Lung microvascular endothelial cell (primary cell): ENCODE data around the gene MRGPRE. TPM values are rescaled to one million over a fixed set of nuclear protein-coding genes. Genes with fewer than 3 reads are reported as not detected.

Source experiments
- DNase-seq, 2 donors: peaks; one replicate each; pipeline versions ENCODE4 v3.0.0 to v3.0.0-alpha.2; 2010; ENCODE audit warnings: low read depth in 2 of 2
- total RNA-seq: library from RNA; depleted of rRNA; stranded (reverse); fragments of >200 nt; gene quantifications from 2 replicates; pipeline ENCODE4 v1.2.1, GENCODE V29; 2014

The MRGPRE gene
- total RNA-seq, 1 donor from 2014 or later: not detected

GRCh38 chr11:3178349-3178748 is 53.9 kb downstream of the MRGPRE start:
- DNase-seq: no peak

- no peak for DNase-seq
Measured at GRCh38 chr11:3177931-3178330, 54.3 kb downstream of the MRGPRE start.

Other genes starting within 250 kb of the MRGPRE start
- 87.8 and 103 TPM in 2 replicates for gene NAP1L4, start 240.1 kb downstream of the MRGPRE start, total RNA-seq
- gene CARS1, start 175.0 kb downstream of the MRGPRE start, total RNA-seq: 27.7 and 42.1 TPM in 2 replicates
- gene OSBPL5, start 67.1 kb downstream of the MRGPRE start, total RNA-seq: 32.0 and 62.9 TPM in 2 replicates
- not detected in 2 replicates for gene MRGPRG, start 13.6 kb downstream of the MRGPRE start, total RNA-seq
- gene ZNF195, start 146.7 kb upstream of the MRGPRE start, total RNA-seq: 11.6 and 19.6 TPM in 2 replicates